Activated CD8-positive, alpha-beta T cell treated with anti-CD3 and anti-CD28 coated beads for 36 hours (primary cell): ENCODE results near the gene CYP51A1. TPM values are rescaled to one million over a fixed set of nuclear protein-coding genes. Genes with fewer than 3 reads are reported as not detected.

Experiments used
- ATAC-seq: fragments of 200-7000 bp; cut with Tn5 transposase; one replicate; pipeline ENCODE4 v1.10.0; 2021; ENCODE audit warnings: mild to moderate bottlenecking, moderate library complexity
- CTCF ChIA-PET: fragments of 350-600 bp; sonication (Branson Sonifier 250); formaldehyde crosslinking; loops from one replicate; lab custom pipeline; 2021; ENCODE audit warnings: antibody characterized with exemption; lab: Charles Lee
- POLR2A ChIA-PET: fragments of 350-600 bp; sonication (Branson Sonifier 250); formaldehyde crosslinking; loops from one replicate; lab custom pipeline; 2021; ENCODE audit warnings: antibody characterized with exemption; lab: Charles Lee
- DNase-seq: peaks from one replicate; pipeline ENCODE4 v3.0.0-alpha.2; 2020
- H3K27ac Mint-ChIP-seq: one replicate; pipeline ENCODE4 v1.8.0; 2021; ENCODE audit warnings: mild to moderate bottlenecking, mixed read lengths
- H3K27me3 Mint-ChIP-seq: one replicate; pipeline ENCODE4 v1.8.0; 2021; ENCODE audit warnings: mixed read lengths
- H3K36me3 Mint-ChIP-seq: one replicate; pipeline ENCODE4 v1.8.0; 2021; ENCODE audit warnings: low read depth, mixed read lengths
- H3K4me1 Mint-ChIP-seq: one replicate; pipeline ENCODE4 v1.8.0; 2021; ENCODE audit warnings: low read depth, mixed read lengths
- H3K4me3 Mint-ChIP-seq: one replicate; pipeline ENCODE4 v1.8.0; 2021; ENCODE audit warnings: mild to moderate bottlenecking, moderate library complexity, mixed read lengths
- H3K9me3 Mint-ChIP-seq: one replicate; pipeline ENCODE4 v1.8.0; 2021; ENCODE audit warnings: mixed read lengths
- CTCF ChIP-seq: fragments of 200-600 bp; IDR thresholded peaks from one replicate; pipeline ENCODE4 v1.8.0; 2022; ENCODE audit warnings: antibody characterized with exemption, mild to moderate bottlenecking
- intact Hi-C: fragments of 100-400 bp; cut with micrococcal nuclease; formaldehyde crosslinking; loops from one replicate; pipeline ENCODE4 v1.10.0; 2022
- total RNA-seq, 2 experiments: library from RNA; stranded (reverse); gene quantifications; one replicate each; pipeline ENCODE4 v1.2.3, GENCODE V29; 2021

CYP51A1 gene
- total RNA-seq, 2 experiments from 2014 or later, result 54.8 to 57.2 TPM

GRCh38 chr7:92135052-92135889 lies 994 bp upstream of the CYP51A1 start:
- ATAC-seq (no peak), DNase-seq (peak; percentile 29)
- peak overlapping the region; percentile 99 for H3K4me3 Mint-ChIP-seq
- peaks cover 32% of the 10 kb centered on the region for H3K4me1 Mint-ChIP-seq
- intact Hi-C loops, result no loop called here
- ChIA-PET CTCF (interaction anchor here (1.0 to 1.3 kb wide), 3 partner anchors 10 to 255 kb away, joined by 3 to 4 read pairs (median 3); partner anchors contain the start of gene MTERF1), POLR2A (interaction anchor here (0.7 to 1.6 kb wide), 6 partner anchors 12 to 313 kb away, joined by 3 to 5 read pairs (median 4); partner anchors contain the start of genes AKAP9 and GATAD1)
- peak overlapping the region; percentile 100 for H3K27ac Mint-ChIP-seq
- no peaks in the 10 kb centered on the region for H3K27me3 Mint-ChIP-seq
- no peaks in the 10 kb centered on the region for H3K9me3 Mint-ChIP-seq
- peaks cover 20% of the 10 kb centered on the region for H3K36me3 Mint-ChIP-seq
- TF ChIP-seq CTCF, result no peak

GRCh38 chr7:92133737-92134270 lies 473 bp downstream of the CYP51A1 start:
- peak; percentile 78 for TF ChIP-seq CTCF
- no peaks in the 10 kb centered on the region for H3K27me3 Mint-ChIP-seq
- POLR2A ChIA-PET, result interaction anchor here (0.7 to 1.6 kb wide), 7 partner anchors 8 to 313 kb away, joined by 3 to 6 read pairs (median 5); partner anchors contain the start of genes AKAP9, ANKIB1, GATAD1 and KRIT1
- DNase-seq (peak; percentile 75), ATAC-seq (peak; percentile 25)
- peaks cover 27% of the 10 kb centered on the region for H3K36me3 Mint-ChIP-seq
- CTCF ChIA-PET, result interaction anchor here (0.7 to 1.4 kb wide), 7 partner anchors 8 to 331 kb away, joined by 3 to 8 read pairs (median 4); partner anchors contain the start of genes ANKIB1, GATAD1, KRIT1 and MTERF1
- H3K9me3 Mint-ChIP-seq, result no peaks in the 10 kb centered on the region
- H3K4me1 Mint-ChIP-seq, result peaks cover 32% of the 10 kb centered on the region
- peak overlapping the region; percentile 100 for H3K27ac Mint-ChIP-seq
- intact Hi-C loops, result no loop called here
- H3K4me3 Mint-ChIP-seq, result peak overlapping the region; percentile 99

GRCh38 chr7:92133133-92133736 lies 1.0 kb downstream of the CYP51A1 start:
- intact Hi-C loops, result no loop called here
- DNase-seq (peak; percentile 3), ATAC-seq (peak; percentile 15)
- Mint-ChIP-seq H3K4me3 (peak overlapping the region; percentile 99), H3K9me3 (no peaks in the 10 kb centered on the region), H3K4me1 (peaks cover 32% of the 10 kb centered on the region), H3K27ac (peak overlapping the region; percentile 100), H3K27me3 (no peaks in the 10 kb centered on the region), H3K36me3 (peaks cover 27% of the 10 kb centered on the region)
- CTCF ChIA-PET, result interaction anchor here (0.7 to 1.4 kb wide), 8 partner anchors 9 to 395 kb away, joined by 3 to 8 read pairs (median 4); partner anchors contain the start of genes ANKIB1, GATAD1, KRIT1 and PEX1
- no peak for TF ChIP-seq CTCF
- POLR2A ChIA-PET, result interaction anchor here (0.8 to 1.2 kb wide), 3 partner anchors 10 to 113 kb away, joined by 3 to 6 read pairs (median 4); partner anchors contain the start of genes ANKIB1 and KRIT1

- intact Hi-C loops, result no loop called here
- ChIA-PET POLR2A (no interaction called here), CTCF (no interaction called here)
- no peak for ATAC-seq
- Mint-ChIP-seq H3K4me3 (peak overlapping the region; percentile 21), H3K9me3 (no peaks in the 10 kb centered on the region), H3K27me3 (no peaks in the 10 kb centered on the region), H3K27ac (no peak overlapping the region), H3K36me3 (peaks cover 37% of the 10 kb centered on the region), H3K4me1 (peaks cover 29% of the 10 kb centered on the region)
- no peak for DNase-seq
- TF ChIP-seq CTCF, result no peak
Observed at GRCh38 chr7:92131764-92132330, 2.4 kb downstream of the CYP51A1 start.
